IPS-18c (cell line): Measurements from ENCODE around the gene EEIG2.

Experiments
- H3K4me3 ChIP-seq: 2 replicates; pipeline ENCODE4 v1.7.0; 2013; ENCODE audit warnings: low read depth, mild to moderate bottlenecking, low read length, moderate library complexity; ENCODE audit not compliant: insufficient read depth
- H3K9me3 ChIP-seq: one replicate; pipeline ENCODE4 v1.6.1; 2013; ENCODE audit warnings: mild to moderate bottlenecking, low read length, moderate library complexity; ENCODE audit not compliant: control insufficient read depth, insufficient read depth

EEIG2 gene

GRCh38 chr1:108598340-108598739 is 38.4 kb downstream of the EEIG2 start:
- Histone ChIP-seq H3K4me3 (no peak overlapping the region), H3K9me3 (no peaks in the 10 kb centered on the region)

GRCh38 chr1:108600504-108600903 is 40.6 kb downstream of the EEIG2 start:
- H3K4me3 ChIP-seq: no peak overlapping the region
- no peaks in the 10 kb centered on the region for H3K9me3 ChIP-seq

- Histone ChIP-seq H3K4me3 (no peak overlapping the region), H3K9me3 (no peaks in the 10 kb centered on the region)
Measured at GRCh38 chr1:108601708-108602410, 42.0 kb downstream of the EEIG2 start.

GRCh38 chr1:108605633-108606032 is 45.7 kb downstream of the EEIG2 start:
- no peaks in the 10 kb centered on the region for H3K9me3 ChIP-seq
- no peak overlapping the region for H3K4me3 ChIP-seq

GRCh38 chr1:108606478-108606877 is 46.6 kb downstream of the EEIG2 start:
- no peak overlapping the region for H3K4me3 ChIP-seq
- no peaks in the 10 kb centered on the region for H3K9me3 ChIP-seq

- H3K9me3 ChIP-seq: no peaks in the 10 kb centered on the region
- H3K4me3 ChIP-seq: no peak overlapping the region
Measured at GRCh38 chr1:108609483-108610049, 49.7 kb downstream of the EEIG2 start.
